ENCODE results near the gene QRICH1.

QRICH1 gene

GRCh38 chr3:48996640-48997039 lies 97.2 kb downstream of the QRICH1 start:
- DNase-seq: no peak

- DNase-seq: no peak
These were observed 100.0 kb downstream of the QRICH1 start for GRCh38 chr3:48993834-48994233.

- DNase-seq: no peak
These were observed 101.9 kb downstream of the QRICH1 start for GRCh38 chr3:48991851-48992545.

GRCh38 chr3:48990636-48991469 lies 103.0 kb downstream of the QRICH1 start:
- DNase-seq: peak; percentile 3

- DNase-seq: peak; percentile 36
These were observed 103.9 kb downstream of the QRICH1 start, which contains the start of gene P4HTM for GRCh38 chr3:48989796-48990635. P4HTM (plus strand) TSS chr3:48990241; CDS start chr3:48990257, 16 bp downstream.

- no peak for DNase-seq
These were observed 104.6 kb downstream of the QRICH1 start for GRCh38 chr3:48989126-48989795.

GRCh38 chr3:48985831-48986376 lies 108.0 kb downstream of the QRICH1 start:
- DNase-seq: no peak

- no peak for DNase-seq
These were observed 109.2 kb downstream of the QRICH1 start for GRCh38 chr3:48984663-48985062.

GRCh38 chr3:48983096-48983495 lies 110.8 kb downstream of the QRICH1 start:
- no peak for DNase-seq

GRCh38 chr3:48982686-48983085 lies 111.2 kb downstream of the QRICH1 start:
- DNase-seq: no peak

- DNase-seq: no peak
These were observed 111.9 kb downstream of the QRICH1 start for GRCh38 chr3:48982016-48982415.

- DNase-seq: no peak
These were observed 113.6 kb downstream of the QRICH1 start for GRCh38 chr3:48980295-48980694.
